ENCODE measurements around the gene BUB1B. TPM values are rescaled to one million over a fixed set of nuclear protein-coding genes. Genes with fewer than 3 reads are reported as not detected.

The BUB1B gene
- total and polyA plus RNA-seq, 4 donors = 1.1 to 8.0 (median 2.1) TPM

DNA sequence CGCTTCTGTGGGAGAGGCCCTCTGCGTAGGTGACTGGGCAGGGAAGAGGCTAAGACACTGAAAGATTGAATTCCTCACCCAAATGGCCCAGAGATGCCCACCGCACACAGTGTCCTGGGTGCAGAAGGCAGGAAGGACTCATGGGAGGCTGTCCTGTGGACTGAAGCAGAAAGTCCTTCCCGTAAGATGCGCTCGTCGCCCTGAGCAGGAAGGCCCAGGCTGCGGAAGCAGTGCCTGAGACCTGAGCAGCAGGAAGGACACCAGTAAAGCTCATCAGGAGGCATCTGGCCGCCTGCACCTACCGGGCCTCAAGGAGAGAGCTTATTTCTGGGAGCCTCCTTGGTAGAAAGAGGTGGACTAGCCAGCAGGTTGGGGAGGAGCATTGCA is 81.3 kb downstream of the BUB1B start:
- TF ChIP-seq, protein P1, sequence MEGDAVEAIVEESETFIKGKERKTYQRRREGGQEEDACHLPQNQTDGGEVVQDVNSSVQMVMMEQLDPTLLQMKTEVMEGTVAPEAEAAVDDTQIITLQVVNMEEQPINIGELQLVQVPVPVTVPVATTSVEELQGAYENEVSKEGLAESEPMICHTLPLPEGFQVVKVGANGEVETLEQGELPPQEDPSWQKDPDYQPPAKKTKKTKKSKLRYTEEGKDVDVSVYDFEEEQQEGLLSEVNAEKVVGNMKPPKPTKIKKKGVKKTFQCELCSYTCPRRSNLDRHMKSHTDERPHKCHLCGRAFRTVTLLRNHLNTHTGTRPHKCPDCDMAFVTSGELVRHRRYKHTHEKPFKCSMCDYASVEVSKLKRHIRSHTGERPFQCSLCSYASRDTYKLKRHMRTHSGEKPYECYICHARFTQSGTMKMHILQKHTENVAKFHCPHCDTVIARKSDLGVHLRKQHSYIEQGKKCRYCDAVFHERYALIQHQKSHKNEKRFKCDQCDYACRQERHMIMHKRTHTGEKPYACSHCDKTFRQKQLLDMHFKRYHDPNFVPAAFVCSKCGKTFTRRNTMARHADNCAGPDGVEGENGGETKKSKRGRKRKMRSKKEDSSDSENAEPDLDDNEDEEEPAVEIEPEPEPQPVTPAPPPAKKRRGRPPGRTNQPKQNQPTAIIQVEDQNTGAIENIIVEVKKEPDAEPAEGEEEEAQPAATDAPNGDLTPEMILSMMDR (IDR thresholded peaks at IDR 0.05; ENCODE audit: control extremely low read depth, extremely low read depth) = no peak
- H3K9me3 ChIP-seq (ENCODE audit: control insufficient read depth in 4 of 4, insufficient read depth in 3 of 4, low read length in 3 of 4) = peaks cover 0 to 2% (median 0%) of the 10 kb centered on the region in 4 donors
- H3K4me3 ChIP-seq = no peak overlapping the region

DNA sequence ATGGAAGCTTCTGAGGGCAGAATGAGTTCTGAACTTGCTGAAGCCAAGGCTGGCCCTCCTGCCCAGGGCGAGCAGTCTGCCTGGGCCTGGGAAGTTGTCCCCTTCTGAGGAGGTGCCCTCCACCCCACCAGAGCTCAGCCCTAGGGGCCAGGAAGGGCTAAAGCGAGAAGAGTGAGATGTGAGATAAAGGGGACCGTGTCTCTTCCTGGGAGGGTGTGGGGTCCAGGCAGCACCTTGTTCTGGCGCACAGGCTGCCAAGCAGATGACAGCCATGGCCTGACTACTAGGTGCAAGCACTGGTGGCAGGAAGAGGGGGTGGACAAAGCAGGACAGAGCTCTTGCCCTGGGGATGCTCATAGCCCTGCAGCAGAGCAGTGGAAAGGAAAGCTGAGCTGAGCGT is 81.7 kb downstream of the BUB1B start:
- peaks cover 0 to 19% (median 6%) of the 10 kb centered on the region in 5 donors for H3K4me1 ChIP-seq (ENCODE audit: control insufficient read depth in 5 of 5, insufficient read depth in 5 of 5, low read length in 5 of 5)
- WGBS, 2 donors = 94 to 97% methylated on average over 5 of the region's 5 CpGs
- ATAC-seq (ENCODE audit: insufficient read depth, low FRiP score) (no peak), DNase-seq (no peak)
- TF ChIP-seq, protein P1 (IDR thresholded peaks at IDR 0.05; ENCODE audit: control extremely low read depth, extremely low read depth) = no peak
- H3K27ac ChIP-seq (ENCODE audit: low read depth in 1 of 2, low read length in 1 of 2) = no peak overlapping the region
- H3K9me3 ChIP-seq (ENCODE audit: control insufficient read depth in 4 of 4, insufficient read depth in 3 of 4, low read length in 3 of 4) = peaks cover 0 to 2% (median 0%) of the 10 kb centered on the region in 4 donors
- no peaks in the 10 kb centered on the region for H3K36me3 ChIP-seq (ENCODE audit: control insufficient read depth in 4 of 4, insufficient read depth in 4 of 4, low read length in 4 of 4)
- no peak overlapping the region for H3K4me3 ChIP-seq
- no peak overlapping the region for H3K9ac ChIP-seq (ENCODE audit: insufficient read depth in 1 of 2, low read length in 2 of 2)
- H3K27me3 ChIP-seq (ENCODE audit: control insufficient read depth in 3 of 3, insufficient read depth in 3 of 3, low read length in 2 of 3) = peaks cover 0 to 3% (median 0%) of the 10 kb centered on the region in 3 donors

More for the DNA sequence above, 81.3 kb downstream of the BUB1B start:
- no peak for DNase-seq
- no peaks in the 10 kb centered on the region for H3K36me3 ChIP-seq (ENCODE audit: control insufficient read depth in 4 of 4, insufficient read depth in 4 of 4, low read length in 4 of 4)
- no peak for ATAC-seq (ENCODE audit: insufficient read depth, low FRiP score)
- peaks cover 0 to 4% (median 0%) of the 10 kb centered on the region in 3 donors for H3K27me3 ChIP-seq (ENCODE audit: control insufficient read depth in 3 of 3, insufficient read depth in 3 of 3, low read length in 2 of 3)
- no peak overlapping the region for H3K27ac ChIP-seq (ENCODE audit: low read depth in 1 of 2, low read length in 1 of 2)
- 94 to 95% methylated on average over 10 of the region's 10 CpGs for WGBS, 2 donors
- H3K9ac ChIP-seq (ENCODE audit: insufficient read depth in 1 of 2, low read length in 2 of 2) = no peak overlapping the region
- H3K4me1 ChIP-seq (ENCODE audit: control insufficient read depth in 5 of 5, insufficient read depth in 5 of 5, low read length in 5 of 5) = peaks cover 0 to 19% (median 6%) of the 10 kb centered on the region in 5 donors

DNA sequence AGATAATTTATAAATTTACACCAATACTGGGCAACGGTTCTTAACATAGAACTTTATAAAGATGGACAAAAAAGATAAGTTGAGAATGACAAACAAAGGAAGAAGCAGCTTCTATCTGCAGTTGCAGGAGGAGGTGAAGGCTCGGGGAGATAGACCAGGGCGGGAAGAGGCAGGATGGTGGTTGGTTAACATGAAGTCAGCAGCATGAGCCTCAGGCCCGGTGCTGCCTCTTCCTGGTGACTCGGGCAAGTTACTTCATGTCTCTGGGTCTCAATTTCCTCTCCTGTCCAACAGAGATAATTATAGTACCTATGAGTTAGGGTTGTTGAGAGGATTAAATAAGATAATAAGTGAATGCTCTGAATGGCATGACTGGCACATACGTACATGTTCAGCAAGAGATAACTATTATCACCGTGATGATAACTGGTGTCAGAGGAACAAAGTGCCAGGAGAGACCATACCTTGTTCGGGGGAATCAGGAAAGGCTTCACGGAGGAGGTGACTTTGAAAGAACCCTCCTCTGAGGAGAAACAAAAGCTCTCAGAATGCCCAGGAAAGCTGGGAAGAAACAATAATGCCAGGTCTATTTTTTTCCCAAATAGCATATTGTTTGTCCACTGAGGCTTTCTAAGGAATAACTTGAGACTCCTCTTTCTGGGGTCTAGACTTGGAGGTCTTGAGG is 82.4 kb downstream of the BUB1B start:
- no peak for ATAC-seq (ENCODE audit: insufficient read depth, low FRiP score)
- 71 to 72% methylated on average over 9 of the region's 9 CpGs for WGBS, 2 donors

More for the DNA sequence above, 82.4 kb downstream of the BUB1B start:
- TF ChIP-seq, protein P1 (IDR thresholded peaks at IDR 0.05; ENCODE audit: control extremely low read depth, extremely low read depth) = no peak
- Histone ChIP-seq H3K36me3 (ENCODE audit: control insufficient read depth in 4 of 4, insufficient read depth in 4 of 4, low read length in 4 of 4) (no peaks in the 10 kb centered on the region), H3K4me1 (ENCODE audit: control insufficient read depth in 5 of 5, insufficient read depth in 5 of 5, low read length in 5 of 5) (peaks cover 0 to 19% (median 5%) of the 10 kb centered on the region in 5 donors), H3K27ac (ENCODE audit: low read depth in 1 of 2, low read length in 1 of 2) (no peak overlapping the region), H3K9ac (ENCODE audit: insufficient read depth in 1 of 2, low read length in 2 of 2) (no peak overlapping the region), H3K27me3 (ENCODE audit: control insufficient read depth in 3 of 3, insufficient read depth in 3 of 3, low read length in 2 of 3) (no peaks in the 10 kb centered on the region), H3K4me3 (no peak overlapping the region), H3K9me3 (ENCODE audit: control insufficient read depth in 4 of 4, insufficient read depth in 3 of 4, low read length in 3 of 4) (peaks cover 0 to 2% (median 0%) of the 10 kb centered on the region in 4 donors)
- no peak for DNase-seq

All from lung (tissue), 12 donors.